ENCODE data around the gene SIPA1. TPM values are rescaled to one million over a fixed set of nuclear protein-coding genes. Genes with fewer than 3 reads are reported as not detected.

Gene SIPA1
- total RNA-seq, 1 experiment from 2014 or later = 30.0 TPM

- Histone ChIP-seq H3K4me1 (ENCODE audit: insufficient read depth, low read length, poor library complexity, severe bottlenecking) (no peaks in the 10 kb centered on the region), H3K9me3 (ENCODE audit: low read depth, low read length, poor library complexity, severe bottlenecking) (no peaks in the 10 kb centered on the region), H3K4me3 (ENCODE audit: low read depth, low read length, poor library complexity, severe bottlenecking) (no peak overlapping the region), H3K36me3 (ENCODE audit: insufficient read depth, low read length, poor library complexity, severe bottlenecking) (no peaks in the 10 kb centered on the region), H3K27me3 (replicated peaks; ENCODE audit: insufficient read depth, low read depth, low read length, poor library complexity) (no peaks in the 10 kb centered on the region), H3K27ac (ENCODE audit: low read depth, low read length, poor library complexity, severe bottlenecking) (no peak overlapping the region)
- DNase-seq (ENCODE audit: low spot score) = no peak
- no TSS peak for BruUV-seq (replicated peaks)
- ChIA-PET POLR2A (ENCODE audit: low non-redundant PET) (interaction anchor here (0.7 kb wide), 1 partner anchor 9 kb away, joined by 7 read pairs; no protein-coding TSS in a partner anchor), CTCF (interaction anchor here (0.7 kb wide), 1 partner anchor 33 kb away, joined by 3 read pairs; no protein-coding TSS in a partner anchor)
- TF ChIP-seq CTCF (conservative IDR thresholded peaks at IDR 0.05; ENCODE audit: low read depth, low read length) (no peak), EZH2 (IDR thresholded peaks at IDR 0.05; ENCODE audit: borderline replicate concordance, low read depth, low read length, poor library complexity, severe bottlenecking) (no peak)
- intact Hi-C loops (cut with micrococcal nuclease; ENCODE audit: unreplicated experiment) = no loop called here
These were observed 54.5 kb downstream of the SIPA1 start for GRCh38 chr11:65692367-65692766.

GRCh38 chr11:65695459-65696241 lies 57.7 kb downstream of the SIPA1 start:
- no peaks in the 10 kb centered on the region for H3K27me3 ChIP-seq (replicated peaks; ENCODE audit: insufficient read depth, low read depth, low read length, poor library complexity)
- H3K27ac ChIP-seq (ENCODE audit: low read depth, low read length, poor library complexity, severe bottlenecking) = no peak overlapping the region
- intact Hi-C loops (cut with micrococcal nuclease; ENCODE audit: unreplicated experiment) = no loop called here
- CTCF ChIA-PET = no interaction called here
- no peaks in the 10 kb centered on the region for H3K36me3 ChIP-seq (ENCODE audit: insufficient read depth, low read length, poor library complexity, severe bottlenecking)
- no TSS peak for BruUV-seq (replicated peaks)
- H3K4me3 ChIP-seq (ENCODE audit: low read depth, low read length, poor library complexity, severe bottlenecking) = no peak overlapping the region
- no peak for TF ChIP-seq EZH2 (IDR thresholded peaks at IDR 0.05; ENCODE audit: borderline replicate concordance, low read depth, low read length, poor library complexity, severe bottlenecking)
- no peak for TF ChIP-seq CTCF (conservative IDR thresholded peaks at IDR 0.05; ENCODE audit: low read depth, low read length)
- DNase-seq (ENCODE audit: low spot score) = no peak
- no peaks in the 10 kb centered on the region for H3K9me3 ChIP-seq (ENCODE audit: low read depth, low read length, poor library complexity, severe bottlenecking)
- POLR2A ChIA-PET (ENCODE audit: low non-redundant PET) = no interaction called here
- H3K4me1 ChIP-seq (ENCODE audit: insufficient read depth, low read length, poor library complexity, severe bottlenecking) = no peaks in the 10 kb centered on the region

DNA sequence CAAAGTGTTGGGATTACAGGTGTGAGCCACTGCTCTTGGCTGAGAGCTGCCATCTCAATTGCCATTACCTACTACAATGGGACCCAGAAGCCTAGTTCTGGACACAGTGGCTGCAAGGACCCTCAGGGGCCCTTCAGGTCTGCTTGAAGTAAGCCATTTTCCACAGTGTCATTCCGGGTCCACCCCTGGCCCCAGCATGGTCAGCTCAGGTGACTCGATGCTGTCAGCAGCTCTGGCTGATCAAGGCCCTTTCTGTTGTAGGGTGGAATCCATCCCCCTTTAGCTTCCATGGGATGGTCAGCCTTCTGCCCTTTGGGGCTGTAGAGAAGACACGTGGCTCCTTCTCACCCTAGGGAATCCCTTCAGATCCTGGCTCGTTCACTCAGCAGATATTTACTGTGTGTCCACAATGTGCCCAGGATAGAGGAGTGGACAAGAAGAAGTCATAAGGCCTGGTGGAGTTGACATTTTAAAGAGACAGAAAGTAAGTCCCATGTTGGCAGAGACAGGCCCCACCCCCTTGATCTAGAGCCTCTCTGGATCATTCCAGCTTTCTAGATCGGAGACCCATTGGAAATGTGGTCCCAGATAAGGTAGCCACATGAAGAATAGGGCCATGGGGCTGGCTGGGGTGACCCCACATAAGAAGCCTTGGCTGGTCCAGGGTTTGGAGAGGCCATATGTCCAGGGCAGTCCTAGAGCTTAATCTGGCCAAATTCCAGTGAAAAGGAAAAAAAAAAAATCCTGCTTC lies 59.1 kb downstream of the SIPA1 start:
- intact Hi-C loops (cut with micrococcal nuclease; ENCODE audit: unreplicated experiment) = no loop called here
- TF ChIP-seq CTCF (conservative IDR thresholded peaks at IDR 0.05; ENCODE audit: low read depth, low read length) = no peak
- TF ChIP-seq EZH2 (IDR thresholded peaks at IDR 0.05; ENCODE audit: borderline replicate concordance, low read depth, low read length, poor library complexity, severe bottlenecking) = no peak
- Histone ChIP-seq H3K9me3 (ENCODE audit: low read depth, low read length, poor library complexity, severe bottlenecking) (no peaks in the 10 kb centered on the region), H3K4me3 (ENCODE audit: low read depth, low read length, poor library complexity, severe bottlenecking) (no peak overlapping the region), H3K27ac (ENCODE audit: low read depth, low read length, poor library complexity, severe bottlenecking) (no peak overlapping the region), H3K36me3 (ENCODE audit: insufficient read depth, low read length, poor library complexity, severe bottlenecking) (no peaks in the 10 kb centered on the region), H3K4me1 (ENCODE audit: insufficient read depth, low read length, poor library complexity, severe bottlenecking) (no peaks in the 10 kb centered on the region), H3K27me3 (replicated peaks; ENCODE audit: insufficient read depth, low read depth, low read length, poor library complexity) (no peaks in the 10 kb centered on the region)
- no peak for DNase-seq (ENCODE audit: low spot score)
- ChIA-PET POLR2A (ENCODE audit: low non-redundant PET) (no interaction called here), CTCF (interaction anchor here (0.6 kb wide), 1 partner anchor 8 kb away, joined by 12 read pairs; no protein-coding TSS in a partner anchor)
- BruUV-seq (replicated peaks) = no TSS peak
